Astrocyte (in vitro differentiated cells and primary cell): ENCODE measurements around the gene SRGN. TPM values are rescaled to one million over a fixed set of nuclear protein-coding genes. Genes with fewer than 3 reads are reported as not detected.

ENCODE experiments used
- DNase-seq: peaks from one replicate; pipeline ENCODE4 v3.0.0-alpha.2; 2010; ENCODE audit warnings: low read depth
- FAIRE-seq: peaks from 2 replicates; lab custom pipeline; 2011; peaks lifted over from hg19 to GRCh38; lab: Jason Lieb, UNC
- H2AFZ ChIP-seq: 2 replicates; pipeline ENCODE4 v1.6.0; 2012; ENCODE audit warnings: low read depth, low read length, inconsistent platforms
- H3K27ac ChIP-seq: 2 replicates; pipeline ENCODE4 v1.5.1; 2011; ENCODE audit warnings: low read depth, low read length, inconsistent platforms
- H3K27me3 ChIP-seq: 2 replicates; pipeline ENCODE4 v1.6.0; 2011; ENCODE audit warnings: low read length, inconsistent platforms; ENCODE audit not compliant: insufficient read depth
- H3K36me3 ChIP-seq: 2 replicates; pipeline ENCODE4 v1.5.1; 2011; ENCODE audit warnings: low read length, inconsistent platforms; ENCODE audit not compliant: insufficient read depth
- H3K4me1 ChIP-seq: 2 replicates; pipeline ENCODE4 v1.5.1; 2011; ENCODE audit warnings: low read length, inconsistent platforms; ENCODE audit not compliant: insufficient read depth
- H3K4me2 ChIP-seq: 2 replicates; pipeline ENCODE4 v1.6.0; 2012; ENCODE audit warnings: low read length, inconsistent platforms
- H3K4me3 ChIP-seq: 2 replicates; pipeline ENCODE4 v1.5.1; 2011; ENCODE audit warnings: low read depth, mild to moderate bottlenecking, low read length, inconsistent platforms; ENCODE audit not compliant: insufficient read depth
- H3K79me2 ChIP-seq: 2 replicates; pipeline ENCODE4 v1.6.0; 2012; ENCODE audit warnings: mild to moderate bottlenecking, low read length, inconsistent platforms; ENCODE audit not compliant: insufficient read depth
- H3K9ac ChIP-seq: 2 replicates; pipeline ENCODE4 v1.6.0; 2012; ENCODE audit warnings: mild to moderate bottlenecking, low read length, inconsistent platforms
- H3K9me3 ChIP-seq: 2 replicates; pipeline ENCODE4 v1.5.1; 2012; ENCODE audit warnings: low read depth, mild to moderate bottlenecking, low read length, inconsistent platforms; ENCODE audit not compliant: insufficient read depth
- H4K20me1 ChIP-seq: 2 replicates; pipeline ENCODE4 v1.6.0; 2012; ENCODE audit warnings: low read length, inconsistent platforms; ENCODE audit not compliant: insufficient read depth
- H3K27ac Mint-ChIP-seq: one replicate; pipeline ENCODE4 v1.8.0; 2021; ENCODE audit warnings: mild to moderate bottlenecking, mixed read lengths; ENCODE audit not compliant: unreplicated experiment
- H3K27me3 Mint-ChIP-seq: one replicate; pipeline ENCODE4 v1.8.0; 2021; ENCODE audit warnings: low read depth, mixed read lengths; ENCODE audit not compliant: unreplicated experiment
- H3K36me3 Mint-ChIP-seq: one replicate; pipeline ENCODE4 v1.8.0; 2021; ENCODE audit warnings: low read depth, mixed read lengths; ENCODE audit not compliant: unreplicated experiment
- H3K4me1 Mint-ChIP-seq: one replicate; pipeline ENCODE4 v1.8.0; 2021; ENCODE audit warnings: low read depth, mixed read lengths; ENCODE audit not compliant: unreplicated experiment
- H3K4me3 Mint-ChIP-seq: one replicate; pipeline ENCODE4 v1.8.0; 2021; ENCODE audit warnings: mild to moderate bottlenecking, moderate library complexity, mixed read lengths; ENCODE audit not compliant: unreplicated experiment
- H3K9me3 Mint-ChIP-seq: one replicate; pipeline ENCODE4 v1.8.0; 2021; ENCODE audit warnings: mild to moderate bottlenecking, mixed read lengths; ENCODE audit not compliant: unreplicated experiment
- CTCF ChIP-seq: IDR thresholded peaks from 2 replicates; pipeline ENCODE4 v1.5.1; 2011; ENCODE audit warnings: low read depth, mild to moderate bottlenecking, inconsistent platforms, low read length, moderate library complexity; ENCODE audit not compliant: insufficient read depth
- EZH2 ChIP-seq: IDR thresholded peaks from 2 replicates; pipeline ENCODE4 v1.6.1; 2012; ENCODE audit warnings: mild to moderate bottlenecking, low read length, inconsistent platforms; ENCODE audit not compliant: insufficient read depth
- total RNA-seq: library from RNA; stranded (reverse); gene quantifications from 2 replicates; pipeline ENCODE4 v1.2.1, GENCODE V29; 2021

SRGN gene
- total RNA-seq, 1 donor from 2014 or later, result 0.30 TPM

- H3K27me3 ChIP-seq, result no peaks in the 10 kb centered on the region
- Mint-ChIP-seq H3K4me3 (no peak overlapping the region), H3K36me3 (no peaks in the 10 kb centered on the region), H3K4me1 (peaks cover 9% of the 10 kb centered on the region), H3K27me3 (peaks cover 15% of the 10 kb centered on the region), H3K27ac (no peak overlapping the region), H3K9me3 (no peaks in the 10 kb centered on the region)
- no peak overlapping the region for H2AFZ ChIP-seq
- H3K9ac ChIP-seq, result no peak overlapping the region
- H3K4me3 ChIP-seq, result no peak overlapping the region
- DNase-seq (no peak), FAIRE-seq (no peak)
- H3K9me3 ChIP-seq, result no peaks in the 10 kb centered on the region
- no peak overlapping the region for H3K27ac ChIP-seq
- no peaks in the 10 kb centered on the region for H3K36me3 ChIP-seq
- no peaks in the 10 kb centered on the region for H4K20me1 ChIP-seq
- H3K4me1 ChIP-seq, result peaks cover 20% of the 10 kb centered on the region
- no peak overlapping the region for H3K4me2 ChIP-seq
- no peak for TF ChIP-seq EZH2
- no peak for TF ChIP-seq CTCF
- H3K79me2 ChIP-seq, result no peaks in the 10 kb centered on the region
These were observed 23.1 kb upstream of the SRGN start for GRCh38 chr10:69064762-69065328.

DNA sequence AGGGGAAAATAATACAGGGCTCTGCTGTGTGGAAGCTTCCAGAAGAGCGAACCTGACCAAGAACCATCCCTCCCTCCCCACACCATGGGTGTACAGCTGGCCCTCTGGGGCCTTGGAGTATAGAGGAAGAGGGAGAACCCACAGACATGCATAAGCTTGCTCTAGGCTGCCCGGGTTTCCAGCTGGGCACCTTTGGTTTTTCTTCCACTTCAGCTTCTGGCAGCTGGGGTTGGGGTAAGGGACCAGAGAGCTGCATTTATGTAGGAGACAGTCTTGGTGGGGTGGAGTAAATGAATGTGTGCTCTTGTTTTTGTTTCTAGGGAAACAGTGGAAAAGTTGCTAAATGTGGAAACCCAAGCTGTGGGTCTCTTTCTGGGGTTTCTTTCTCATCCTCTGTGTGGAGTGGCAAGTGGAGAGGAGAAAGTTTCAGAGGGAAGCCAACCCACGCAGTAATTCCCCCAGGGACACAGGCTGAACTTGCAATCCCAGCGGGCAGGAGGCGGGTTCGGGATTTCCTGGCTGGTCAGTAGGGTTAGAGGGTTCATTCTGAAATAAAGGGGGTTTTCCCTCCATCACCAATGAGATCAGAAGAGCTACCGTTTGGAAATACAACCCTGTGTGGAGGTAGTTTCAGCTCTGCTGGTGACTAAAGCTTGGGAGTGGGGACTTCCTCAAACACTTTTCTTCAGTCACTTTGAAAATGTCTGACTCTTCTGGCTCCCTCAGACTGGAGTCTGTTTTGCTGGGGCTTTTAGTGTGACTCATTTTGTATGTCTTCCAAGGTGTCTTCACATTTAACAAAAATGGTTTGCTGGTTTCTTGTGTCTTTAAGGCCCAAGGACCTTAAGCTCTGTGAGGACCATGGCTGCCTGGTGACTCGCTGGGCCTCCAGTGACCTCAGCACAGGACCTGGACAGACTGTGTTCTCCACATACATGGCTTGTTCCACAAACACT is 22.2 kb upstream of the SRGN start:
- no peak overlapping the region for H3K4me3 Mint-ChIP-seq
- no peaks in the 10 kb centered on the region for H3K9me3 Mint-ChIP-seq
- H3K27ac ChIP-seq, result peak overlapping the region; percentile 31
- H3K27me3 Mint-ChIP-seq, result peaks cover 19% of the 10 kb centered on the region
- H3K4me3 ChIP-seq, result no peak overlapping the region
- H3K27me3 ChIP-seq, result no peaks in the 10 kb centered on the region
- no peaks in the 10 kb centered on the region for H3K79me2 ChIP-seq
- no peaks in the 10 kb centered on the region for H3K9me3 ChIP-seq
- FAIRE-seq (no peak), DNase-seq (peak; percentile 53)
- H4K20me1 ChIP-seq, result no peaks in the 10 kb centered on the region
- peaks cover 20% of the 10 kb centered on the region for H3K4me1 ChIP-seq
- peak overlapping the region; percentile 34 for H3K27ac Mint-ChIP-seq
- H3K36me3 Mint-ChIP-seq, result no peaks in the 10 kb centered on the region
- no peaks in the 10 kb centered on the region for H3K36me3 ChIP-seq
- peaks cover 9% of the 10 kb centered on the region for H3K4me1 Mint-ChIP-seq
- H3K4me2 ChIP-seq, result peak overlapping the region; percentile 44
- peak overlapping the region; percentile 51 for H2AFZ ChIP-seq
- no peak for TF ChIP-seq CTCF
- no peak for TF ChIP-seq EZH2
- H3K9ac ChIP-seq, result peak overlapping the region; percentile 18
